ENCODE data around the gene UBE2U.

Gene UBE2U

GRCh38 chr1:64203420-64203819 is at the start of gene UBE2U:
Gene UBE2U, plus strand, starts transcription at chr1:64203623. Its CDS starts 428 bp downstream, at chr1:64204051.
- DNase-seq, result no peak

GRCh38 chr1:64155278-64155677 is 48.1 kb upstream of the UBE2U start:
- DNase-seq, result no peak

- DNase-seq, result no peak
These were observed 42.0 kb upstream of the UBE2U start for GRCh38 chr1:64161357-64161941.

GRCh38 chr1:64162151-64162550 is 41.3 kb upstream of the UBE2U start:
- no peak for DNase-seq

GRCh38 chr1:64162804-64163203 is 40.6 kb upstream of the UBE2U start:
- no peak for DNase-seq

GRCh38 chr1:64163431-64163830 is 40.0 kb upstream of the UBE2U start:
- DNase-seq, result peak; percentile 51

GRCh38 chr1:64163970-64164369 is 39.5 kb upstream of the UBE2U start:
- DNase-seq, result no peak

GRCh38 chr1:64166629-64167028 is 36.8 kb upstream of the UBE2U start:
- DNase-seq, result no peak

GRCh38 chr1:64167176-64167575 is 36.2 kb upstream of the UBE2U start:
- no peak for DNase-seq

GRCh38 chr1:64171246-64171645 is 32.2 kb upstream of the UBE2U start:
- DNase-seq, result no peak

- no peak for DNase-seq
These were observed 31.6 kb upstream of the UBE2U start for GRCh38 chr1:64171797-64172281.

GRCh38 chr1:64172458-64172983 is 30.9 kb upstream of the UBE2U start:
- no peak for DNase-seq

GRCh38 chr1:64173336-64173940 is 30.0 kb upstream of the UBE2U start:
- no peak for DNase-seq

- no peak for DNase-seq
These were observed 27.8 kb upstream of the UBE2U start for GRCh38 chr1:64175639-64176038.

- no peak for DNase-seq
These were observed 26.8 kb upstream of the UBE2U start for GRCh38 chr1:64176659-64177058.

GRCh38 chr1:64179588-64179987 is 23.8 kb upstream of the UBE2U start:
- no peak for DNase-seq

- DNase-seq, result no peak
These were observed 21.2 kb upstream of the UBE2U start for GRCh38 chr1:64182207-64182606.

- DNase-seq, result no peak
These were observed 19.9 kb upstream of the UBE2U start for GRCh38 chr1:64183395-64184002.

- DNase-seq, result no peak
These were observed 19.4 kb upstream of the UBE2U start for GRCh38 chr1:64184003-64184440.

GRCh38 chr1:64186138-64186897 is 17.1 kb upstream of the UBE2U start:
- no peak for DNase-seq

GRCh38 chr1:64186898-64187280 is 16.5 kb upstream of the UBE2U start:
- no peak for DNase-seq

- DNase-seq, result no peak
These were observed 15.8 kb upstream of the UBE2U start for GRCh38 chr1:64187646-64188045.

GRCh38 chr1:64192290-64192689 is 11.1 kb upstream of the UBE2U start:
- no peak for DNase-seq
